ENCODE data around the gene CD7. TPM values are rescaled to one million over a fixed set of nuclear protein-coding genes. Genes with fewer than 3 reads are reported as not detected.

CD7 gene
- total and polyA plus RNA-seq, 9 of the 15 experiments (the other 6 are each of a cell fraction or from before 2014, with no cell fraction given), result 0.21 to 0.35 TPM; not detected in 7

GRCh38 chr17:82292251-82293154 lies 24.9 kb downstream of the CD7 start (continued):
- TF ChIP-seq, protein P1, sequence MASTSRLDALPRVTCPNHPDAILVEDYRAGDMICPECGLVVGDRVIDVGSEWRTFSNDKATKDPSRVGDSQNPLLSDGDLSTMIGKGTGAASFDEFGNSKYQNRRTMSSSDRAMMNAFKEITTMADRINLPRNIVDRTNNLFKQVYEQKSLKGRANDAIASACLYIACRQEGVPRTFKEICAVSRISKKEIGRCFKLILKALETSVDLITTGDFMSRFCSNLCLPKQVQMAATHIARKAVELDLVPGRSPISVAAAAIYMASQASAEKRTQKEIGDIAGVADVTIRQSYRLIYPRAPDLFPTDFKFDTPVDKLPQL (IDR thresholded peaks at IDR 0.05; ENCODE audit: extremely low read depth, insufficient read length), result peak; percentile 35
- TF ChIP-seq, protein P2, sequence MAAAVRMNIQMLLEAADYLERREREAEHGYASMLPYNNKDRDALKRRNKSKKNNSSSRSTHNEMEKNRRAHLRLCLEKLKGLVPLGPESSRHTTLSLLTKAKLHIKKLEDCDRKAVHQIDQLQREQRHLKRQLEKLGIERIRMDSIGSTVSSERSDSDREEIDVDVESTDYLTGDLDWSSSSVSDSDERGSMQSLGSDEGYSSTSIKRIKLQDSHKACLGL (CRISPR knock-in tag; IDR thresholded peaks at IDR 0.05; ENCODE audit: borderline replicate concordance, poor library complexity, severe bottlenecking), result no peak
- TF ChIP-seq, protein P3, sequence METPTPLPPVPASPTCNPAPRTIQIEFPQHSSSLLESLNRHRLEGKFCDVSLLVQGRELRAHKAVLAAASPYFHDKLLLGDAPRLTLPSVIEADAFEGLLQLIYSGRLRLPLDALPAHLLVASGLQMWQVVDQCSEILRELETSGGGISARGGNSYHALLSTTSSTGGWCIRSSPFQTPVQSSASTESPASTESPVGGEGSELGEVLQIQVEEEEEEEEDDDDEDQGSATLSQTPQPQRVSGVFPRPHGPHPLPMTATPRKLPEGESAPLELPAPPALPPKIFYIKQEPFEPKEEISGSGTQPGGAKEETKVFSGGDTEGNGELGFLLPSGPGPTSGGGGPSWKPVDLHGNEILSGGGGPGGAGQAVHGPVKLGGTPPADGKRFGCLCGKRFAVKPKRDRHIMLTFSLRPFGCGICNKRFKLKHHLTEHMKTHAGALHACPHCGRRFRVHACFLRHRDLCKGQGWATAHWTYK (CRISPR knock-in tag; IDR thresholded peaks at IDR 0.05), result no peak; the same call in 1 of the 2 replicates
- peak; percentile 20; the same call in 1 of the 2 replicates for TF ChIP-seq HDAC2 (IDR thresholded peaks at IDR 0.05)
- peak; percentile 85 for TF ChIP-seq THAP12 (CRISPR knock-in tag; IDR thresholded peaks at IDR 0.05)
- TF ChIP-seq ZNF384 (IDR thresholded peaks at IDR 0.05; ENCODE audit: low read depth, low read length), result no peak
- 0 out of 2 replicates have a peak, but pooled peaks have one; percentile 57 for TF ChIP-seq GATAD2A (IDR thresholded peaks at IDR 0.05)
- peak; percentile 91 for TF ChIP-seq FOS (IDR thresholded peaks at IDR 0.05; ENCODE audit: extremely low read depth, insufficient read length)
- TF ChIP-seq ZNF124 (CRISPR knock-in tag; IDR thresholded peaks at IDR 0.05), result no peak; the same call in 1 of the 2 replicates
- no peak for TF ChIP-seq FOXA3 (CRISPR knock-in tag; conservative IDR thresholded peaks at IDR 0.05 in 1 of 2, IDR thresholded peaks at IDR 0.05 in 1 of 2)
- no peak for TF ChIP-seq CLOCK (CRISPR knock-in tag; IDR thresholded peaks at IDR 0.05; ENCODE audit: borderline replicate concordance)
- TF ChIP-seq ATF1 (CRISPR knock-in tag; IDR thresholded peaks at IDR 0.05), result no peak
- peak; percentile 50 for TF ChIP-seq ATF1 (tag; IDR thresholded peaks at IDR 0.05)
- peak; percentile 53 for TF ChIP-seq BRD9 (IDR thresholded peaks at IDR 0.05; ENCODE audit: low read depth, partially characterized antibody)
- TF ChIP-seq FOXM1 (IDR thresholded peaks at IDR 0.05; ENCODE audit: low read depth), result no peak
- TF ChIP-seq FOXM1 (CRISPR knock-in tag; IDR thresholded peaks at IDR 0.05; ENCODE audit: low read depth), result no peak
- no peak for TF ChIP-seq MXI1 (IDR thresholded peaks at IDR 0.05; ENCODE audit: low read depth, low read length)
- TF ChIP-seq TSC22D4 (tag; IDR thresholded peaks at IDR 0.05), result no peak
- TF ChIP-seq CREBBP (IDR thresholded peaks at IDR 0.05; ENCODE audit: low read depth, low read length), result no peak
- no peak for TF ChIP-seq ZNF134 (CRISPR knock-in tag; conservative IDR thresholded peaks at IDR 0.05)
- TF ChIP-seq CBX2 (IDR thresholded peaks at IDR 0.05; ENCODE audit: insufficient read depth, low read length, poor library complexity, severe bottlenecking), result no peak

Data from K562 (cell line).